Panc1 (cell line): ENCODE data around the gene LRRC4. TPM values are rescaled to one million over a fixed set of nuclear protein-coding genes. Genes with fewer than 3 reads are reported as not detected.

Experiments used
- ATAC-seq: fragments of 200-7000 bp; cut with Tn5 transposase; 2 replicates; pipeline ENCODE4 v1.9.1; 2020; ENCODE audit warnings: mild to moderate bottlenecking, moderate library complexity
- BruUV-seq: library from RNA; stranded (reverse); fragments of 400-500 nt; replicated peaks from 2 replicates; lab custom pipeline; 2021; lab: Mats Ljungman, UMichigan
- CTCF ChIA-PET: fragments of 300-600 bp; sonication (Branson Sonifier 250); formaldehyde crosslinking; loops from one replicate; lab custom pipeline; 2022; ENCODE audit warnings: antibody characterized with exemption; lab: Charles Lee
- POLR2A ChIA-PET: fragments of 300-600 bp; sonication (Branson Sonifier 250); formaldehyde crosslinking; loops from one replicate; lab custom pipeline; 2022; ENCODE audit warnings: antibody characterized with exemption; lab: Charles Lee
- DNase-seq: peaks from one replicate; pipeline ENCODE4 v3.0.0-alpha.2; 2010; ENCODE audit warnings: low read depth, low spot score
- H3K27ac ChIP-seq: 2 replicates; pipeline ENCODE4 v1.5.1; 2011; ENCODE audit warnings: mild to moderate bottlenecking, low read length, inconsistent platforms
- H3K27me3 ChIP-seq: fragments of 200-500 bp; sonication (Bioruptor generic); 2 replicates; pipeline ENCODE4 v1.6.0; 2014; ENCODE audit warnings: low read length, inconsistent platforms; ENCODE audit not compliant: control insufficient read depth, insufficient read depth
- H3K36me3 ChIP-seq: fragments of 200-500 bp; sonication (Bioruptor generic); 2 replicates; pipeline ENCODE4 v1.5.1; 2014; ENCODE audit warnings: inconsistent platforms, mild to moderate bottlenecking, low read length, moderate library complexity; ENCODE audit not compliant: control insufficient read depth, insufficient read depth
- H3K4me1 ChIP-seq: 2 replicates; pipeline ENCODE4 v1.5.1; 2011; ENCODE audit warnings: inconsistent platforms, mild to moderate bottlenecking, low read length, moderate library complexity; ENCODE audit not compliant: control insufficient read depth, insufficient read depth
- H3K4me3 ChIP-seq, 2 experiments: 2 replicates each; pipeline ENCODE4 v1.5.1; 2011 to 2012; ENCODE audit warnings: low read depth in 2 of 2, low read length in 2 of 2, mild to moderate bottlenecking in 2 of 2, inconsistent platforms in 1 of 2, moderate library complexity in 1 of 2
- H3K9me3 ChIP-seq: fragments of 200-500 bp; sonication (Bioruptor generic); 2 replicates; pipeline ENCODE4 v1.5.1; 2014; ENCODE audit warnings: low read depth, mild to moderate bottlenecking, inconsistent platforms, low read length, moderate library complexity; ENCODE audit not compliant: control insufficient read depth, insufficient read depth
- CTCF ChIP-seq: fragments of 450-650 bp; IDR thresholded peaks from 2 replicates; pipeline ENCODE4 v1.5.1; 2017; ENCODE audit warnings: mild to moderate bottlenecking
- POLR2AphosphoS5 ChIP-seq: IDR thresholded peaks from 2 replicates; pipeline ENCODE4 v1.6.1; 2012; ENCODE audit warnings: mild to moderate bottlenecking, low read depth, low read length, moderate library complexity
- REST ChIP-seq, 2 experiments: IDR thresholded peaks; 2 replicates each; pipeline ENCODE4 v1.6.1; 2011 to 2012; ENCODE audit warnings: low read depth in 2 of 2, control low read depth in 1 of 2, low read length in 1 of 2, mild to moderate bottlenecking in 1 of 2, moderate library complexity in 1 of 2; ENCODE audit not compliant: insufficient read depth in 1 of 2
- SIN3A ChIP-seq: IDR thresholded peaks from 2 replicates; pipeline ENCODE4 v1.6.1; 2012; ENCODE audit warnings: low read depth, mild to moderate bottlenecking, low read length, moderate library complexity, borderline replicate concordance; ENCODE audit not compliant: insufficient read depth
- TCF7L2 ChIP-seq: IDR thresholded peaks from 2 replicates; pipeline ENCODE4 v1.6.1; 2011; ENCODE audit warnings: mild to moderate bottlenecking, low read depth, low read length, inconsistent platforms
- in situ Hi-C: cut with HindIII; loops from 2 replicates; pipeline ENCODE4 v1.10.0; 2016; ENCODE audit warnings: low sequenced_read_pairs, low pct_unique_long_range_greater_than_20kb
- intact Hi-C: fragments of 100-400 bp; cut with micrococcal nuclease; formaldehyde crosslinking; loops from one replicate; pipeline ENCODE4 v1.10.0; 2022; ENCODE audit not compliant: unreplicated experiment
- total RNA-seq: library from RNA; stranded (reverse); gene quantifications from one replicate; pipeline ENCODE4 v1.2.1, GENCODE V29; 2021; ENCODE audit not compliant: unreplicated experiment

LRRC4 gene
- total RNA-seq, 1 experiment from 2014 or later: not detected

- H3K9me3 ChIP-seq: no peaks in the 10 kb centered on the region
- in situ Hi-C loops: no loop called here
- CTCF ChIA-PET: no interaction called here
- DNase-seq: no peak
- no peaks in the 10 kb centered on the region for H3K36me3 ChIP-seq
- no TSS peak for BruUV-seq
- POLR2A ChIA-PET: no interaction called here
- no peak overlapping the region for H3K27ac ChIP-seq
- ATAC-seq: no peak
- no peaks in the 10 kb centered on the region for H3K27me3 ChIP-seq
- no peak overlapping the region for H3K4me3 ChIP-seq
- no peaks in the 10 kb centered on the region for H3K4me1 ChIP-seq
- TF ChIP-seq CTCF (no peak), SIN3A (no peak)
- intact Hi-C loops: no loop called here
Measured at GRCh38 chr7:128071801-128072200, 40.6 kb upstream of the LRRC4 start.

GRCh38 chr7:128071376-128071775 is 40.1 kb upstream of the LRRC4 start:
- no peak for ATAC-seq
- no peaks in the 10 kb centered on the region for H3K36me3 ChIP-seq
- in situ Hi-C loops (no loop called here), intact Hi-C loops (no loop called here)
- no peak overlapping the region for H3K27ac ChIP-seq
- no TSS peak for BruUV-seq
- H3K4me1 ChIP-seq: no peaks in the 10 kb centered on the region
- H3K27me3 ChIP-seq: no peaks in the 10 kb centered on the region
- no peaks in the 10 kb centered on the region for H3K9me3 ChIP-seq
- TF ChIP-seq TCF7L2 (no peak), CTCF (no peak), REST (IDR thresholded peaks at IDR 0.05; ENCODE audit: insufficient read depth in 1 of 2, low read depth in 2 of 2, low read length in 1 of 2) (no peak), SIN3A (no peak), POLR2AphosphoS5 (no peak)
- ChIA-PET POLR2A (no interaction called here), CTCF (no interaction called here)
- no peak for DNase-seq
- H3K4me3 ChIP-seq: no peak overlapping the region
